B cell (primary cell): ENCODE results near the gene SUGCT. TPM values are rescaled to one million over a fixed set of nuclear protein-coding genes. Genes with fewer than 3 reads are reported as not detected.

Experiments used
- ATAC-seq: fragments of 200-7000 bp; cut with Tn5 transposase; one replicate; pipeline ENCODE4 v1.10.0; 2021; ENCODE audit warnings: low read depth, mild to moderate bottlenecking, moderate number of reproducible peaks, moderate library complexity
- CTCF ChIA-PET: fragments of 350-600 bp; sonication (Branson Sonifier 250); formaldehyde crosslinking; loops from one replicate; lab custom pipeline; 2021; ENCODE audit warnings: antibody characterized with exemption, inconsistent platforms; lab: Charles Lee
- POLR2A ChIA-PET: fragments of 350-600 bp; sonication (Branson Sonifier 250); formaldehyde crosslinking; loops from one replicate; lab custom pipeline; 2021; ENCODE audit warnings: antibody characterized with exemption; lab: Charles Lee
- DNase-seq: peaks from one replicate; pipeline ENCODE4 v3.0.0; 2013
- H2AFZ ChIP-seq: 2 replicates; pipeline ENCODE4 v1.6.1; 2012; ENCODE audit warnings: mild to moderate bottlenecking, low read depth, low read length; ENCODE audit not compliant: insufficient read depth, poor library complexity, severe bottlenecking
- H3K27ac ChIP-seq, 2 donors: 1 replicate in 1 of 2; 2 replicates in 1 of 2; pipeline ENCODE4 v1.5.1; 2012 to 2013; ENCODE audit warnings: low read length in 2 of 2, mild to moderate bottlenecking in 2 of 2, moderate library complexity in 1 of 2
- H3K27me3 ChIP-seq, 4 experiments: fragments of 200-600 bp in 1 of 4; sonication (generic) in 1 of 4; replicated peaks in 1 of 4; 1 replicate in 2 of 4; 2 replicates in 2 of 4; pipeline versions ENCODE4 v1.6.1 to v1.7.0; 2013 to 2016; ENCODE audit warnings: low read length in 3 of 4, mild to moderate bottlenecking in 2 of 4, mixed read lengths in 1 of 4, moderate library complexity in 1 of 4; ENCODE audit not compliant: insufficient read depth in 4 of 4, control insufficient read depth in 3 of 4; ENCODE audit errors: control extremely low read depth in 1 of 4
- H3K36me3 ChIP-seq, 2 experiments: replicated peaks in 1 of 2; 1 replicate in 1 of 2; 2 replicates in 1 of 2; pipeline versions ENCODE4 v1.6.1 to v1.7.1; 2013; ENCODE audit warnings: low read length in 1 of 2; ENCODE audit not compliant: insufficient read depth in 2 of 2, control insufficient read depth in 1 of 2; ENCODE audit errors: control extremely low read depth in 1 of 2, extremely low read depth in 1 of 2
- H3K4me1 ChIP-seq, 2 donors: fragments of 200-600 bp in 1 of 2; sonication (generic) in 1 of 2; 1 replicate in 1 of 2; 2 replicates in 1 of 2; pipeline versions ENCODE4 v1.5.1 to v1.6.1; 2013 to 2017; ENCODE audit warnings: low read length in 2 of 2; ENCODE audit not compliant: control insufficient read depth in 2 of 2, insufficient read depth in 2 of 2
- H3K4me2 ChIP-seq: replicated peaks from 2 replicates; pipeline ENCODE3; 2012; ENCODE audit warnings: mild to moderate bottlenecking, low read depth, low read length; ENCODE audit not compliant: poor library complexity, severe bottlenecking
- H3K4me3 ChIP-seq, 5 experiments: fragments of 200-600 bp in 1 of 5; sonication (generic) in 1 of 5; 1 replicate in 3 of 5; 2 replicates in 2 of 5; pipeline versions ENCODE4 v1.5.1 to v1.7.0; 2011 to 2016; ENCODE audit warnings: low read length in 4 of 5, mild to moderate bottlenecking in 4 of 5, low read depth in 2 of 5, control low read depth in 1 of 5, moderate library complexity in 1 of 5; ENCODE audit not compliant: insufficient read depth in 1 of 5; ENCODE audit errors: control extremely low read depth in 1 of 5, extremely low read depth in 1 of 5
- H3K79me2 ChIP-seq: fragments of 200-600 bp; sonication (generic); one replicate; pipeline ENCODE4 v1.6.0; 2016; ENCODE audit warnings: low read length; ENCODE audit not compliant: control insufficient read depth, insufficient read depth
- H3K9ac ChIP-seq: fragments of 200-600 bp; sonication (generic); 2 replicates; pipeline ENCODE4 v1.6.1; 2017; ENCODE audit warnings: mild to moderate bottlenecking, low read length, moderate library complexity
- H3K9me3 ChIP-seq, 3 donors: one replicate each; pipeline versions ENCODE4 v1.6.1 to v1.7.1; 2013; ENCODE audit warnings: low read length in 2 of 3; ENCODE audit not compliant: control insufficient read depth in 2 of 3, insufficient read depth in 1 of 3; ENCODE audit errors: control extremely low read depth in 1 of 3
- H4K20me1 ChIP-seq: 2 replicates; pipeline ENCODE4 v1.6.0; 2012; ENCODE audit warnings: mild to moderate bottlenecking, low read length; ENCODE audit not compliant: insufficient read depth, control insufficient read depth, poor library complexity, severe bottlenecking
- H3K27ac Mint-ChIP-seq: one replicate; pipeline ENCODE4 v1.8.0; 2021; ENCODE audit warnings: mixed read lengths
- H3K27me3 Mint-ChIP-seq: one replicate; pipeline ENCODE4 v1.8.0; 2021; ENCODE audit warnings: mixed read lengths
- H3K4me1 Mint-ChIP-seq: one replicate; pipeline ENCODE4 v1.8.0; 2021; ENCODE audit warnings: mixed read lengths
- H3K4me3 Mint-ChIP-seq: one replicate; pipeline ENCODE4 v1.8.0; 2021; ENCODE audit warnings: mixed read lengths
- H3K9me3 Mint-ChIP-seq: one replicate; pipeline ENCODE4 v1.8.0; 2022; ENCODE audit warnings: mixed read lengths; ENCODE audit not compliant: insufficient read depth
- CTCF ChIP-seq: fragments of 200-600 bp; IDR thresholded peaks from one replicate; pipeline ENCODE4 v1.8.0; 2022; ENCODE audit warnings: antibody characterized with exemption, mild to moderate bottlenecking
- EZH2 ChIP-seq: IDR thresholded peaks from 2 replicates; pipeline ENCODE4 v1.6.1; 2012; ENCODE audit warnings: borderline replicate concordance, low read depth, mild to moderate bottlenecking, moderate library complexity, low read length; ENCODE audit not compliant: insufficient read depth, poor library complexity, severe bottlenecking
- WGBS: methylation state at CpG from one replicate; pipeline ENCODE4 v1.1.5; 2013; ENCODE audit warnings: missing lambda C conversion rate; ENCODE audit not compliant: insufficient coverage; 5-methylcytosine and 5-hydroxymethylcytosine counted together
- intact Hi-C: fragments of 100-400 bp; cut with micrococcal nuclease; formaldehyde crosslinking; loops from one replicate; pipeline ENCODE4 v1.10.0; 2022
- polyA plus RNA-seq: library from polyadenylated mRNA; depleted of rRNA; stranded (reverse); fragments of >200 nt; gene quantifications from 2 replicates; pipeline ENCODE4 v1.2.3, GENCODE V29; 2012
- total RNA-seq, 2 donors: library from RNA; stranded (reverse); fragments of 120-200 nt in 1 of 2; gene quantifications; 1 replicate in 1 of 2; 2 replicates in 1 of 2; pipeline versions ENCODE4 v1.2.3 to v1.2.4, GENCODE V29; 2013 to 2022

SUGCT gene
- total and polyA plus RNA-seq, 2 donors (not counting 1 experiment from before 2014, with no cell fraction given): 0.19 to 0.86 TPM

- H3K27me3 ChIP-seq: no peaks in the 10 kb centered on the region
- H4K20me1 ChIP-seq: no peaks in the 10 kb centered on the region
- no peaks in the 10 kb centered on the region for H3K4me1 ChIP-seq
- H3K36me3 ChIP-seq: no peaks in the 10 kb centered on the region
- H3K27ac ChIP-seq: no peak overlapping the region
- Mint-ChIP-seq H3K27me3 (peaks cover 5% of the 10 kb centered on the region), H3K4me3 (no peak overlapping the region), H3K4me1 (peaks cover 7% of the 10 kb centered on the region), H3K27ac (no peak overlapping the region), H3K9me3 (no peaks in the 10 kb centered on the region)
- no peak for DNase-seq
- WGBS: 100% methylated on average over 2 of the region's 4 CpGs
- H3K79me2 ChIP-seq: no peaks in the 10 kb centered on the region
- no peak for TF ChIP-seq EZH2
- no peak for TF ChIP-seq CTCF
- ATAC-seq: no peak
- H3K4me2 ChIP-seq: no peak overlapping the region
- CTCF ChIA-PET: no interaction called here
- POLR2A ChIA-PET: no interaction called here
- no peak overlapping the region for H3K9ac ChIP-seq
- no peak overlapping the region for H2AFZ ChIP-seq
- intact Hi-C loops: no loop called here
- no peaks in the 10 kb centered on the region for H3K9me3 ChIP-seq
- no peak overlapping the region for H3K4me3 ChIP-seq
Measured at GRCh38 chr7:40775877-40776276, 641.1 kb downstream of the SUGCT start.

GRCh38 chr7:40777730-40778312 lies 643.0 kb downstream of the SUGCT start:
- no peaks in the 10 kb centered on the region for H3K9me3 ChIP-seq
- Mint-ChIP-seq H3K27ac (no peak overlapping the region), H3K4me1 (peaks cover 7% of the 10 kb centered on the region), H3K9me3 (no peaks in the 10 kb centered on the region), H3K4me3 (no peak overlapping the region), H3K27me3 (peaks cover 7% of the 10 kb centered on the region)
- no peak overlapping the region for H3K27ac ChIP-seq
- no peak overlapping the region for H2AFZ ChIP-seq
- intact Hi-C loops: no loop called here
- POLR2A ChIA-PET: no interaction called here
- no peak overlapping the region for H3K9ac ChIP-seq
- no peaks in the 10 kb centered on the region for H3K79me2 ChIP-seq
- no peaks in the 10 kb centered on the region for H3K4me1 ChIP-seq
- no peaks in the 10 kb centered on the region for H3K36me3 ChIP-seq
- TF ChIP-seq CTCF: no peak
- no peak for TF ChIP-seq EZH2
- H4K20me1 ChIP-seq: no peaks in the 10 kb centered on the region
- WGBS: 83% methylated on average over 4 of the region's 5 CpGs
- H3K27me3 ChIP-seq: no peaks in the 10 kb centered on the region
- ATAC-seq: no peak
- CTCF ChIA-PET: no interaction called here
- no peak overlapping the region for H3K4me3 ChIP-seq
- H3K4me2 ChIP-seq: no peak overlapping the region
- no peak for DNase-seq
